GM19455 (cell line): Measurements from ENCODE around the gene SLC2A9.
"Not testable (repeated sequence)": the region's sequence is repeated elsewhere in the genome, so short reads cannot be mapped to it uniquely, and the experiment has no call there.

Source experiments
- ATAC-seq: cut with Tn5 transposase; IDR thresholded peaks from one replicate; pipeline ENCODE4 v1.9.1; 2021; ENCODE audit not compliant: unreplicated experiment

SLC2A9 gene

DNA sequence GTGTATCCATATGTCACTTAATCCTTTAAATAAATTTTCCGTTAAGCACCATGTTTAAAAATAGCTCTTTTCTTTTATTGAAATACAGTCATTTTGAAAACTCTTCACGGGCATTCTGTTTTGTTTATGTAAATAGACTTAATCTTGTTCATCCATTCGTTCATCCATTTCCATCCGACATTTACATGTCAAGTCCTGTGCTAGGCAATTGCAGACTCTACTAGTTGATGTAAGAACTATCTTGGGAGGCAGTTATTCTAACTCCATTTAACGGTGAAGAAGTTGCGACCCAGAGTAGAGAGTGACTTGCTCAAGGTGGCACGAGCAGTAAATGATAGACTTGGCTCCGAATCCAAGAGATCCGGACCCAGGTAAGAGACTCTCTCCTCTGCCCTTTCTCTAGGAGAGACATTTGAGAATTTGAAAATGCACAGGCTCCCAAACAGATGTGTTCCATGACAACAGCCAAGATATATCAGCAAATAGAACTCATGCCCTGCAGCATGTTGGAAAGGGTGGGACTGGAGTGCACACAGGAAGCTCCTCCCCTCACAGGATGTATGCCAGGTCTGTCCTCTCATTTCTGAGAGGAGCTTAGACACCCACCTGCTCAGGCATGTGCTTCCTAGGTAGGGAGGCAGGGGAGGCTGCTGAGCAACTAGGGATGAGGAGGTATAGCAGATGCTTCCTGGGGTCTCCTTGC lies 175.4 kb downstream of the SLC2A9 start:
- no peak for ATAC-seq

DNA sequence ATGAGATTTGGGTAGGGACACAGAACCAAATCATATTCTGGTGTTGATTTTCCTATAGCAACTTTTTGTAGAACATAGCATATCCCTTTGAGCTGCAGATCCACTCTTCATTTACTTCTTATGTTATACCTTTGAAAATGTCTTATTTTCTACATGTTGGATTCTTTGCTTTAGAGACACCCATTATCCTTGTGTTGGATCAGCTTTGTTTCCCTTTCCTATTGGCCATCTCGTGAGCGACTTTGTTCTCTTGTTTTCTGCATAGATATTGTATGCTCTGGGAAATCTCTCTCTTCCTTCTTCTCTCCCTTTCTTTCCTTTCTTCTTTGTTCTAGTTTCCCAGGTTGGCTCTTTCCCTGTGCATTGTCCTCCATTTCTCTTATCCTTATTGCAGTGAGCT lies 180.2 kb downstream of the SLC2A9 start:
- ATAC-seq = no peak

DNA sequence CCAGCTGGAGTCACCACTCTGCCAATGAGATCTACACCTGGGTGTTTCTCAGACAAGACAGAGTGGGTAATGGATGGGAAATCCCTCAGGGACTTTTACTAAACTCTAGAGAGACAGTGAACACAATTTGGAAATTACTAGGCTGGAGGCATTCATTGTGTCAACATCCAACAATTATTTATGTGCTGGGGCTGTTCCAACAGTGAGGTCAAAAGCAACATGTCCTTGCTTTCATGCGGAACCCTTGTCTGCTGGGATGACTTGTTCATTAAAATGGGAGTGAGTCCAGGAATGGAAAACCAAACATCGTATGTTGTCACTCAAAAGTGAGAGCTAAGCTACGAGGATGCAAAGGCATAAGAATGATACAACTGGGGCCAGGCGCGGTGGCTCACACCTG lies 185.9 kb downstream of the SLC2A9 start:
- no peak for ATAC-seq

DNA sequence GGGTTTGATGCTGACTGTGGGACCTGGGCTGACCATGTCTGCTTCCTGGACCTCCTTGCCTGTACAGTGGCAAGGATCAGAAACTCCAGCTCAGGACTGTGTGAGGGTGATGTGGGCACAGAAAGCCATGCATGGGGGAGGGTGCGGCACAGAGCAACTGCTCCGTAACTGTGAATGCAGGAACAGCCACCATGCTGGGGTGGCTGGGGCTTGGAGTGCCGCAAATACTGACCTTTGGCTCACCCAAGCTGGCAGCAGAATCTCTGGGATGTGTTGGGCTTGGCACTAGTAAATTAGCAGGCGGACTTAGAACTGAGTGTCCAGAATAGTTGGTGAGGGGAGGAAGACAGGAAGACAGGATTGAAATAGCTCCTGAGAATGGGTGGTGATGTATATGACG lies 187.9 kb downstream of the SLC2A9 start:
- no peak for ATAC-seq

DNA sequence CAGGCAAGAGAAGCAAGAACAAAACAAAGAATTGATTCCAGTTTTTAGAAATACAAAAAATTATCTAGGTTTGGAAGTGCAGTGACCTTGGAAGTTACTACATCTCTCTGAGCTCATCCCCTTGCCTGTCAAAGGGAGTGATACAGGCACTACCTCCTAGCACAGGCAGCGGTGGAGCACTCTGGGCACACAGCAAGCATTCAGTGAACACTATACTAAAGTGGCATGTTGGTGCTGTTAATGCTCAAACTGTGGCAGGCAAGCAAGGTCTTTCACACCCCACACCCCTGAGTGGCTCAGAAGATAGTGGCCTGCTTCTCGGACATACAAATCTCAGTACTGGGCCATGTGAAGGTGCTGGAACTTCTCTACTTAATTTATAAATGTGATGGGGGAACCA lies 188.7 kb downstream of the SLC2A9 start:
- no peak for ATAC-seq

DNA sequence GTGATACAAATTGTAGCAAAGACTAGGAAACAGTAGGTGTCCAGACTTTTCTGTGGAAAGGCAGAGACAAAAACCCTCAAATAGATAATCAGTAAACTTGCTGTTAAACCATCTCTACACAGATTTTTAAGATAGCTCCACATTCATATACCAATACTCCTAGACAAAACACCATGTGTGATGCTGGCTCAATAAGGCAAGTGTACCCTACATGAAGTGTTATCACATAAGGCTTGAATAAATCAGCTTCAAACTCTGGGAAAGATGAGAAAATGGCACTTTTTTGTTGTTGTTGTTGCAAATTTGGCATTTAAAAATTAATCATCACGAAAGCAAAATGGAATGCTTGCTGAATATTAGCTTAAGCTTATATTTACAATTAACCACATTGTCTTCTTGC lies 194.7 kb downstream of the SLC2A9 start:
- ATAC-seq = no peak

DNA sequence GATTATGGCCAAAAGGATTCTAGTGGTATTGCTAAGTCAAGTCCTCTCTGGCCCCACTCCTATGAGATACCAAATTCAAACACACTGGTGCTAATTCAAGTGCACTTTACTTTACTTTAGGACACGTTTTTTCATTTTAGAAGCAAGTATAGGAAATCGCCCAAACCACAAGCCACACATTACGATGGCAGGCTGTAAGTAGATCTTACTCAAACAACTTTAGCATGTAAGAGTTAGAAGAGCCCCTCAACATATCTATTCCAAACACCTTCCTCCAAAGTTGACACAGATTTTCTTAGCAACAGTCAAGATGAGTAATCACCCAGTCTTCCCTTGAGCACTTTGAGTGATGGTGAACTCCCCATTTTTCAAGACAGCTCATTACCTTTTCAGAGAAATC lies 196.2 kb downstream of the SLC2A9 start:
- no peak for ATAC-seq

DNA sequence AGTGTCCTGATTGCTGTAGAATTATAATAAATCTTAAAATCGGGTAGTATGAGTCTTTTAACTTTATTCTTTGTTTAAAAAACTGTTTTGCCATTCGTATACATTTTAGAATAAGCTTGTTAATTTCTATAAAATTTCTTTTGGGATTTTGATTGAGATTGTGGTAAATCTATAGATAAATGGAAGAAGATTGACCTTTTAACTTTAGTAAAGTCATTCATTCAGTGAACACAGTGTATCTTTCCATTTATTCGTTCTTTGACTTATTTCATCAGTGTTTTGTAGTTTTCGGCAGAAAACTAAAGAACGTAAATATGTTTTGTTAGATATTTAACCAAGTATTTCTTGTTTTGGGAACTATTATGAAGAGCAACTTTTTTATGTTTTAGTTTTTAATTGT lies 201.0 kb downstream of the SLC2A9 start:
- no peak for ATAC-seq

DNA sequence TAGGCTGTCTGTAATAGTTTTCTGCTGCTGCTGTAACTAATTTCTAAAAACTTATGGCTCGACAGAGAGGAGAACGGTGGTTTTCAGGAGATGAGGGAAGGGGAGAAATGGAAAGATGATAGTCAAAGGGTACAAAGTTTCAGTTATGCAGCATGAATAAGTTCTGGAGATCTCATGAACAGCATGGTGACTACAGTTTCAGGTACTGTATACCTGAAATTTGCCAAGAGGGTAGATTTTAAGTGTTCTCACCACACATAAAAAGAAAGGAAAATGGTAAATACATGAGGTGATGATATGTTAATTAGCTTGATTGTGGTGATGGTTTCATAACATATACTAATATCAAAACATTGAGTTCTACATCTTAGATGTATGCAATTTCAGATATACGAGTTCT lies 205.0 kb downstream of the SLC2A9 start:
- ATAC-seq = no peak

DNA sequence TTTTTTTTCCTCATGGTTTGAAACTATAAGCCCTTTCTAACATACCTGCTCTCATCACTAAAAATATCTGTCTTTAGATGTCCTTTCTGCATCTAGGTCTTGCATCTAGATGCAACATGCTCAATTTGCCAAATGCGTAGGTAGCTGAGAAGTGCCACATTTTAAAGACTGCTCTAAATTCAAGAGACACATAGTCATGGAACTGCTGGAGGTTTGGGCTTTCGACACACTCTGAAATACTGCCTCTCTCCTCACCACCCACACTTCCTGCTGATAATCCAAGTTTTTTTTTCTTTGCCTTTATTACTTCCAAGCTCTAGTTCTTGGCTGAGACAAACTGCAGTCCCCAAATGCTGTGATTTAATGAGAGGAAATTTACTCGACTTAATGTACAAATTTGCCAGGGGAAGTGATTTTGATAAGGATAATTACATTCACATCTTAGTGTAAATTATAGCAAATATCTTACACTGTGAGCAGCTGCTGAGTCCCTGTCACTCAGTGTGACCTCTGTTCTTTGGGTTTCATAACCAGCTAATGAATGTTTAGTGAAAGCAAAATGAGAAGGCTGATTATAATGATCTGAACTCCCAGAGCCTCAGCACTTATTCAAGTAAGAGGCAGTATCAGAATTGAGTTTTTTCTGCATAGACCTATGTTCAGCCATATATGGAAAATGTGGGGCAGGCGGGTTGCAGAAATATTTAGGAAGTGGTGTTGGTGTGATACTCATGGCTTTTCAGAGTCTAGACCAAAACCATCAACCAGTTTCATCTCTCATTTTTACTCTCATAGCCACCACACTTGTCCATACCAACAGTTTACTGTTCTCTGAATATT lies 208.6 kb downstream of the SLC2A9 start:
- peak; percentile 84 for ATAC-seq

DNA sequence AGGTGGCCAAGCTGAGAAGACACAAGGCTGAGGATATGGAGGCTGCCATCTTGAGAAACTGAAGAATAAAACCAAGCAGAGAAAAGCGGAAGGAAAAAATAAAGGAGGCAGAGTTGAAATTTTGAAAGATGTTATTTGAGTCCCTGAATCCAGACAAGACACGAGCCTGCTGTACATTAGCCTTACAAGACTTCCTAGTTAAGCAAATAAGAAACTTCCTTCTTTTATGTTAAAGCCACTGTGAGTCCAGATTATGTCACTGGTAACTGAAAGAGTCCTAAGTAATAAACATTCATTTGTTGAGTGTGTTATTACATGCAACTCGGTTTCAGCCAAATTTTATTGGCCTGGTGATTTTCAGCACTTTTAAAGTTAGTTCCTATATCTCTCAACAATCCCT lies 209.5 kb downstream of the SLC2A9 start:
- ATAC-seq = no peak

DNA sequence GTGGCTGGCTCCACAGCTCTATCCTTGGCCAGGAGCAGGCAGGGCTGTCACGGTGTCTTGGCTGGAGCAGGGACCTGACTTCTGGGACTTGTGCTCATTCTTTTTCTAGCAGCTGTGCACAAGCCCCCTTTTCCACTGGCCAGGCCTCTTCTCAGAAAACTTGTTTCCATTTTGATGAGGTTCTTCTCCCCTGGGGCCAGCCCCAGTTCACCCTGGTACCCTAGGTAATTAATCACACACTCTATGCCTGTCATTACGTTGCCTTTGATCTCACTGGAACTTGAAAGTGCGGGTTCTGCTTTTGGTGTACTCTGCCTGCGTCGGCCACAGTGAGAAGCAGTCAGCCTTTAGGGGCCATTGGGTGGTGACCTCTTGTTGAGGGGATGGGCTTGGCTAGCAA lies 213.2 kb downstream of the SLC2A9 start:
- no peak for ATAC-seq

DNA sequence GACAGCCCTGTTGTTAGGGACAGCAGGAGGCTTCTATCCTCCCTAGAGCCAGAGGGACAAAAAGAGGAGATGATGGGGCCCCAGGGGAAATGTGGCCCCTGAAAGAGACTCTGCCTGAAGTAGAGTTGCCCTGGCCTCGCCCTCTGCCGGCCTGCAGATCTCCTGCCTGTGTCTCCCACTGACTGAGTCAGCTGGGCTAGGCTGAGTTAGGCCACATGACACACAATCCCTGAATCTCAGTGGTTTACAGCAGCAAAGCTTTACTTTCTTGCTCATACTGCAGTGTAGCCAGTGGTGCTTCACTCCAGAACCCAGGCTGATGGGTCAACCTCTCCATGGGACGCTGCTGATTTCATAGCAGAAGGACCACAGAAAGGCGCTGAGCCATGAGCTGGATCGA lies 216.4 kb downstream of the SLC2A9 start:
- ATAC-seq = no peak

DNA sequence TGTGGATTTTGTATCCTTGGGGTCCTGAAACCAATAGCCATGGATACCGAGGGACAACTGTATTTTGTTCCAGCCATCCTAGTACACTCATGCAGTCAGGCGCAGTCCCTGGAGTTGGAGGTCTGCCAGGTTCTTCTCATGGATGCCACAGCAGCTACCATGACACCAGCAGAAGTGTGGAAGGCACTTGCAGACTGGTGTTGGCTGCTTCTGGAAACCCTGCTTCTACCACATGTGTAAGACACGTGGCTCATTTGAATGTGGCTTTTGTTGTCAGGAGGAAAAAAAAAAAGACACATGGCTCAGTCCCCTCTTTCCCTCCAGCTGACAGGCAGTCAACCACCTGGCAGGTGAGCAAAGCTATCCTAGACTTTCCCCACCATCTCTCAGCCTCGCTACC lies 220.4 kb downstream of the SLC2A9 start:
- ATAC-seq = no peak

DNA sequence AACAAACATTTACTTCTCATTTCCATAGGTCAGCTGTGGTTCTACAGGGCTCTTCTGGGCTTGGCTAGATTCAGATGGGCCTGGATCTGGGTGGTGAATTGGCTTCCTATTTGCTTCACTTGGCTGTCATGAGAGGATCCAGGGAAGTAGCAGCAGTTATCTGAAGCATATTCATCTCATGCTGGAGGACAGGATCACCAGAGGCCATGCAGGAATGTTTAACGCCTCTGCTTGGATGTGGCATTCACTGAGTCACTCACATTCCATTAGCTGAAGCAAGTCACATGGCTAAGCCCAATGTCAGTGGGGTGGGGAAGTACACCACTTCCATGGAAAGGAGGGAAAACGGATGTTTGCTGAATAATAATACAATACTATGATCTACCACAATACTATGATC lies 224.7 kb downstream of the SLC2A9 start:
- ATAC-seq = not testable (repeated sequence)

DNA sequence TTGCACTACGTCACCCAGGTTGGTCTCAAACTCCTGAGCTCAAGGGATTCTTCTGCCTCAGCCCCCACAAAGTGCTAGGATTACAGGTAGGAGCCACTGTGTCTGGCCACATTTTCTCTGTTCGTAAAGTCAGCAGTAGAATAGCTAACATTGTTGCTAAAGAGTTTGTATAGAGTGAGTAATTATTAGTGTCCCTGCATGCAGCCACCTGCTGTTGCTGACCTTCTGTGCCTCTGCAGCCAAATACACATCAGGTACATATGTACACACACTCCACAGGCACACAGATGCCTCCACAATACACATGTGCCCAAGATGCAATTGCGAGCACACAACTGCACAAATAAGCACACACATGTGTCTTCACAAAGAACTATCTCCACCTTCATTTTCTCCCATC lies 228.9 kb downstream of the SLC2A9 start:
- ATAC-seq = no peak

DNA sequence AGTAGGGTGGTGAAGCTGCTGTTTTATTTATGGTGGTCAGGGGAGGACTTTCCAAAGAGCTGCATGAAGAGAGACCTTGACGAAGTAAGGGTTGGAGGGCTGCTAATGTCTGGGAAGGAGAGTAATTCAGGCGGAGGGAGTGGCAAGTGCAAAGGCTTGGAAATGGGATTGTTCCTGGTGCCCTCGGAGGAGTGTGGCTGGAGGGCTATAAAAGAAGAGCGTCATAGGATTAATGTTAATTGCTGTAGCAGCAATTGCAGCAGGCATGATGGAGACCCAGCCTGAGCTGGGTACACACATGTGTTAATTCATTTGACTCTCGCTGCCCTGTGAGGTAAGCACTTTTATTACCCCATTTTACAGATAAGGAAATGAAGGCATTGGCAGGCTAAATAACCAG lies 235.4 kb downstream of the SLC2A9 start:
- not testable (repeated sequence) for ATAC-seq

DNA sequence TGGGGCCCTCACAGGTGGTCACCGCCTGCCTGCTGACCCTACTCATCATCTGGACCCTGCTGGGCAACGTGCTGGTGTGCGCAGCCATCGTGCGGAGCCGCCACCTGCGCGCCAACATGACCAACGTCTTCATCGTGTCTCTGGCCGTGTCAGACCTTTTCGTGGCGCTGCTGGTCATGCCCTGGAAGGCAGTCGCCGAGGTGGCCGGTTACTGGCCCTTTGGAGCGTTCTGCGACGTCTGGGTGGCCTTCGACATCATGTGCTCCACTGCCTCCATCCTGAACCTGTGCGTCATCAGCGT lies 239.2 kb downstream of the SLC2A9 start:
- no peak for ATAC-seq

DNA sequence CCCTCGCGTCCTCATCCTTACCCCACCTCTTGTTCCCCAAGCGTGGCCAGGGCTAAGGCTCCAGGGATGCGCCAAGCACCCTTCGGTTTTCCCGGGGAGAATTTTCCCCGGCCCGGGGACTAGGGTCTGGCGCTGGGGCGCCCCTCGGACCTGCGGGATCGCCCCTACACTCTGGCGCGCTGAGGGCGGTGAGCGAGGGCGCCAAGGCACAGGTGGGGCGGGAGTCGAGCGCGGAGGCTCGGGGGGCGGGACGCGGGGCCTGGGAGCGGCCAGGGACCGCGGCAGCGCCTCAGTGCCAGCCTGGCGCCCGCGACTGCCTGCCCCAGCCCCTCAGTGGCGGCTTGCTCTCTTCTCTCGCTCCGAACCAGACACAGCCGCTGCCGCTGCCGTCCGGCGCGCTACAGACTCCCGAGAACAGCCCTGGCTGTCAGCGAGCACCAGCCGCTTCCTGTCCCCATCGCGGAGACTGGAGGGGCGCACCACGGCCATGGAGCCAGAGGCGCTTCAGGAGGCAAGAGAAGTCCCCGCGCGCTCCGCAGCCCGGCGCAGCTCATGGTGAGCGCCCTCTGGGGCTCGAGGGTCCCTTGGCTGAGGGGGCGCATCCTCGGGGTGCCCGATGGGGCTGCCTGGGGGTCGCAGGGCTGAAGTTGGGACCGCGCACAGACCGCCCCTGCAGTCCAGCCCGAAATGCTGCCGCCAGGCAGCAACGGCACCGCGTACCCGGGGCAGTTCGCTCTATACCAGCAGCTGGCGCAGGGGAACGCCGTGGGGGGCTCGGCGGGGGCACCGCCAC lies 239.8 kb downstream of the SLC2A9 start, which contains the start of gene DRD5:
DRD5 (plus strand) TSS at position 292 of the 793 bp plus-strand sequence; CDS start at position 688, 396 bp downstream.
- no peak for ATAC-seq
